SIG-M5 treated with dmso at 0.1 percent for 504 hours (cell line): ENCODE data around the gene TSC22D2.
"Not testable (repeated sequence)": the region's sequence is repeated elsewhere in the genome, so short reads cannot be mapped to it uniquely, and the experiment has no call there.

Source experiments
- DNase-seq: peaks from one replicate; lab custom pipeline; 2025; ENCODE audit not compliant: unreplicated experiment; lab: John Stamatoyannopoulos, UW

TSC22D2 gene

GRCh38 chr3:150479370-150479769 lies 71.3 kb downstream of the TSC22D2 start:
- DNase-seq, result no peak

GRCh38 chr3:150480877-150481276 lies 72.8 kb downstream of the TSC22D2 start:
- no peak for DNase-seq

- no peak for DNase-seq
Observed at GRCh38 chr3:150483226-150483625, 75.1 kb downstream of the TSC22D2 start.

- DNase-seq, result no peak
Observed at GRCh38 chr3:150484410-150484809, 76.3 kb downstream of the TSC22D2 start.

- DNase-seq, result no peak
Observed at GRCh38 chr3:150488867-150489266, 80.8 kb downstream of the TSC22D2 start.

- no peak for DNase-seq
Observed at GRCh38 chr3:150490277-150490986, 82.3 kb downstream of the TSC22D2 start.

GRCh38 chr3:150494411-150494977 lies 86.4 kb downstream of the TSC22D2 start:
- no peak for DNase-seq

GRCh38 chr3:150495149-150495548 lies 87.1 kb downstream of the TSC22D2 start:
- peak; percentile 52 for DNase-seq

GRCh38 chr3:150495563-150496168 lies 87.6 kb downstream of the TSC22D2 start:
- peak; percentile 45 for DNase-seq

- DNase-seq, result peak; percentile 59
Observed at GRCh38 chr3:150497956-150498355, 89.9 kb downstream of the TSC22D2 start.

GRCh38 chr3:150500960-150501359 lies 92.9 kb downstream of the TSC22D2 start:
- not testable (repeated sequence) for DNase-seq

- DNase-seq, result no peak
Observed at GRCh38 chr3:150503402-150504099, 95.5 kb downstream of the TSC22D2 start.

GRCh38 chr3:150504483-150504882 lies 96.4 kb downstream of the TSC22D2 start:
- DNase-seq, result no peak

GRCh38 chr3:150508401-150508800 lies 100.3 kb downstream of the TSC22D2 start:
- DNase-seq, result no peak

- no peak for DNase-seq
Observed at GRCh38 chr3:150509780-150510179, 101.7 kb downstream of the TSC22D2 start.

GRCh38 chr3:150511122-150511821 lies 103.2 kb downstream of the TSC22D2 start:
- DNase-seq, result no peak

- no peak for DNase-seq
Observed at GRCh38 chr3:150515210-150515609, 107.1 kb downstream of the TSC22D2 start.
